GM18498 (cell line): ENCODE measurements around the gene SLC27A2.
"Not testable (repeated sequence)": the region's sequence is repeated elsewhere in the genome, so short reads cannot be mapped to it uniquely, and the experiment has no call there.

Source experiments
- ATAC-seq: cut with Tn5 transposase; IDR thresholded peaks from one replicate; pipeline ENCODE4 v1.9.1; 2021; ENCODE audit warnings: mild to moderate bottlenecking, moderate library complexity; ENCODE audit not compliant: unreplicated experiment

SLC27A2 gene

DNA sequence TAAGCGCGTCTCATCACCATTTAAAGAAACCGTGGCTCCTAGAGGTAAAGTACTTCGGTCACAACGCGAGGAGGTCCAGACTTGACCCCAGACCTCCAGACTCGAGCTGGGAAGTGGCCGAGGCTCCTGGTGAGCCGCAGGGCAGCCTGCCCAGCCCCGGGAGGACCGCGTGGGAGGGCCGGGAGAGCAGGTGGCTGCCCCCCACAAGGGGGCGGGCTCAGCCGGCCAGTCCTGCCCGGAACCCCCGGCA, at the start of gene SLC27A2:
Gene SLC27A2 (plus strand): TSS at position 228 of the 250 bp plus-strand sequence. CDS start 232 bp downstream, outside the sequence.
- ATAC-seq = no peak

DNA sequence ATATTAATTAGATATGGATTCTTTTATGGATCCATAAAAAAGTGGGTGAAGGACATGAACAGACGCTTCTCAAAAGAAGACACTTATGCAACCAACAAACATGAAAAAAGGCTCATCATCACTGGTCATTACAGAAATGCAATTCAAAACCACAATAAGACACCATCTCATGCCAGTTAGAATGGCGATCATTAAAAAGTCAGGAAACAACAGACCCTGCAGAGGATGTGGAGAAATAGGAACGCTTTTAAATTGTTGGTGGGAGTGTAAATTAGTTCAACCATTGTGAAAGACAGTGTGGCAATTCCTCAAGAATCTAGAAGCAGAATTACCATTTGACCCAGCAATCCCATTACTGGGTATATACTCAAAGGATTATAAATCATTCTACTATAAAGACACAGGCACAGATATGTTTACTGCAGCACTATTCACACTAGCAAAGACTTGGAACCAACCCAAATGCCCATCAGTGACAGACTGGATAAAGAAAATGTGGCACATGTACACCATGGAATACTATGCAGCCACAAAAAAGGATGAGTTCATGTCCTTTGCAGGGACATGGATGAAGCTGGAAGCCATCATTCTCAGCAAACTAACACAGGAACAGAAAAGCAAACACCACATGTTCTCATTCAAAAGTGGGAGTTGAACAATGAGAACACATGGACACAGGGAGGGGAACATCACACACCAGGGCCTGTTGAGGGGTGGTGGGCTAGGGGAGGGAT, 49.6 kb upstream of the SLC27A2 start:
- ATAC-seq = not testable (repeated sequence)

GRCh38 chr15:50134524-50135024, 47.4 kb upstream of the SLC27A2 start:
- peak; percentile 84 for ATAC-seq

- ATAC-seq = peak; percentile 62
Measured at GRCh38 chr15:50135031-50135551, 46.9 kb upstream of the SLC27A2 start.

DNA sequence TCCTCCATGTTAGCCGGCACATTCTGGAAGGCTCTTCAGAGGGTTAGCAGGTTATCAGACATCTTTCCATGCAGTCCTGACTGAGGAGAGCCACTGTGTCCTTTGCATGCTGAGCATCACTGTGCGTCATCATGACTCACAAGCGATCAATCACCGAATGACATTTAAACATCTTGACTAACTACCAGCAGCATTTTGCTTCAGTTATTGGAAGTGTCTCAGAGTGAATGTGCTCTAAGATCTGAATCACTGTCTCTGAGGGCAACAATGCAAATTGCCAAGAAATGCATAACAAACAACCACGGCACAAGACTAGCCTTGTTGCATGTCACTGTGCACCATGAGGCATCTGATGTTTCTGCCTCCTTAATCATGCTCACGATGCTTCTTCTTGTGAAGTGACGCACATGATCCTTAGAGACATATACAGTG, 44.6 kb upstream of the SLC27A2 start:
- ATAC-seq = no peak

DNA sequence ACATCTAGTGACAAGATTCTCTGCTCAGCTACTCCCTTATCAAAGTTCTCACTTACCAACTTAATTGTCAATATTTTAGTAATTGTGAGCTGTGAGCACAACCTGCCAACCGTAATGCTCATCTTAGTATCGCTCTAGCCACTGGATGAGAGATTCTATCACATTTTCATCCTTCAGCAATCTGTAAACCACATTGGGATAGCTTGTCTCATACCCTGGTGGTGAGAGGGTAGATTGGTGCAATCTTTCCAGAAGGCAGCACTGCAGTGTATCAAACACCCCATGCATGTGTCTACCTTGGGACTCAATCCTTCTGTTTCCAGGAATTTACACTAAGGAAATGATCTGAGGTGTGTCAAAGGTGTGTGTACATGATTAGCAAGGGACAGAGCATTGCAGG, 44.1 kb upstream of the SLC27A2 start:
- ATAC-seq = no peak

GRCh38 chr15:50138391-50138790, 43.6 kb upstream of the SLC27A2 start:
- ATAC-seq = no peak

GRCh38 chr15:50140098-50140497, 41.9 kb upstream of the SLC27A2 start:
- no peak for ATAC-seq

GRCh38 chr15:50140983-50141382, 41.0 kb upstream of the SLC27A2 start:
- ATAC-seq = no peak

DNA sequence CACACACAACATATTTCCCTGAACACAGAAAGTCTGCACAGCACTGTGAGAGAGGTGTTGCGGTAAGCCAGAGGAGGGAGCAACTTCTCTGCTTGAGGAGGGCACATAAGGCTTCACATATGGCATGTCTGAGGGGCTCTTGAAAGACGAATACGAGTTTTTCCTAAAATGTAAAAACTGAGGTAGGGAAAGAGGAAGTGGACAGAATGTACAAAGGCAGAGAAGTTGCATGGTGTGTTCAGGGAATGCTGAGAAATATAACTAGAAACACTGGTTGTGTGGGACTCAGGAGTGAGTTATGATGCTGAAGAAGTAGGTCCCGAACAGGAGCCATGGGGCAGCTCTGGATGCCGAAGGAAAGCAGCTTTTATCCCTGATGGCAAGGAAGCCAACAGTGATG, 40.1 kb upstream of the SLC27A2 start:
- no peak for ATAC-seq

- ATAC-seq = no peak
Measured at GRCh38 chr15:50143255-50143860, 38.6 kb upstream of the SLC27A2 start.

DNA sequence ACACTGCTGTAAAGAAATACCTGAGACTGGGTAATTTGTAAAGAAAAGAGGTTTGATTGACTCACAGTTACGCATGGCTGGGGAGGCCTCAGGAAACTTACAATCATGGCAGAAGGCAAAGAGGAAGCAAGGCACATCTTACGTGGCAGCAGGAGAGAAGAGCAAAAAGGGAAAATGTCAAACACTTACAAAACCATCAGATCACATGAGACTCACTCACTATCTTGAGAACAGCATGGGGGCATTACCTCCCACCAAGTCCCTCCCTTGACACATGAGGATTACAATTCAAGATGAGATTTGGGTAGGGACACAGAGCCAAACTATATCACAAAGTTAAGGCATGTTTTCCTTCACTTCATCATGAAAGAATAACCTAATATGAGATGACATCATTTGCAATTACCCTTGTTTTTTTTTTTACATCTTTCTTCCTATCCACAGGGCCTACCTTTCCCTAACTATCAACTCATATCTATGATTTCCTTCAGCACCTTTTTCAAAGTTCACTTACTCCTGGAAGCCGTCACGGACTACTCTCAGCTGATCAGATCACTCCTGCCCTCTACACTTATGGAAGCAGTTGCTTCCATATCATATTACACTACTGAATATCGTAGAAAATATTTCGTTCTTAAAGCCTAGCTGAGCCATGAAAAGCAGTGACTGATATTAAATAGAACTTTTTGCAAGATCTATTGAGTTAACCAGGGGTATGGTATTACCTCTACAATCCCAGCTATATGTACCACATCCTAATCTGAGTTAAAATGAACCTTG, 37.5 kb upstream of the SLC27A2 start:
- no peak for ATAC-seq

GRCh38 chr15:50145451-50145872, 36.5 kb upstream of the SLC27A2 start:
- ATAC-seq = no peak

DNA sequence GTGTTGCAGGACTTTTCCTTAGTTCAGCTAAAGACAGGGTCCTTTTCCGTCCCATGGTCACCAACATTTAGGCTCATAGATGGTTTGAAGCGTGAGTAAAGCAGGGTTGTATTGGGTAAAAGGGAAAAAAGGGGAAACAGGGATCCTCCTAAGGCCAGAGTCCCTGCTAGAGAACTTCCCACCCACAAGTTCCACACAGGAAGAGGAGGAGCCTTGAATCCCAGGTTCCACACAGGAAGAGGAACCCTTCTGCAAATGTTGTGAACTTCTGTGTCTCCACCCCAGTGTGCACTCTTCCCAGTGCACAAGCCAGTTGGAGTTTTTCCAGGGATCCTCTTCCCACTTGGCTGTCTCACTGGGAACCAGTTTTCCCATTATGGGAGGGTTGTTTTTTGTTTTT, 35.4 kb upstream of the SLC27A2 start:
- ATAC-seq = no peak

GRCh38 chr15:50148362-50148963, 33.5 kb upstream of the SLC27A2 start:
- no peak for ATAC-seq

DNA sequence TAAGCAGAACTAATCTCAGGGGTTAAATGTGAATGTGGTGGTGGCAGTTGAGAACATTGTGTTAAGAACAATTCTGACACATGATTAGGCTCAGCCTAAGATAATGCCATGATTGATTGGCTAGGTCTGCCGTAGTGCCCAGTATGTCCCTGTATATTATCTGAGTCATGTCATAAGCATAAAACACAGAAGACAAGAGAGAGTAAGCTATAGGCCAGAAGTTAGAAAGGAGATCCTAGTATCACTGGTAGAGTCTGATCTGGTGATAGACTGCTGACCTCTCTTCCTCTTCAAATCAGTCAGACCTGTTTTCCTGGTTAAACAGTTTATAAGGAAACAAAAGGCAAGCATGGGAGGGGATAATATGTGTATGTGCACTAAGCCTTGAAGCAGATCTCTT, 32.9 kb upstream of the SLC27A2 start:
- ATAC-seq = no peak

DNA sequence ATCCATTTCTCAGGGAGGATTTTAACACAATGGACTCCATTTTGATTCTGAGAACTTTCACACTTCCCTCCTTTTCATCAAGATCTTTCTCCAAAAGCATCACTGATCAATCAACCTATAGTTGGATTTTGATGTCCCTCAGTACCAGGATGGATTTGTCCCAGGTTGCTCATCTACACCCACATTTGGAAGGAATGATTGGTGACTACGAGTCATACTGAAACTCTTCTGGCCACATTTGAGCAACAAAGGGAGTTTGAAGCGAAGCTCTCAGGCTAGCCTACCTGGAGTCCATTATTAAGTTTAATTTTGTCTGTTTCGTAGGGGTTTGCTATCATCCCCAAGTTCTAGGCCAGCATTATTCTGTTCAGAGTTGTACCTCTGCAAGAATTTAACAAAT, 31.6 kb upstream of the SLC27A2 start:
- ATAC-seq = no peak

DNA sequence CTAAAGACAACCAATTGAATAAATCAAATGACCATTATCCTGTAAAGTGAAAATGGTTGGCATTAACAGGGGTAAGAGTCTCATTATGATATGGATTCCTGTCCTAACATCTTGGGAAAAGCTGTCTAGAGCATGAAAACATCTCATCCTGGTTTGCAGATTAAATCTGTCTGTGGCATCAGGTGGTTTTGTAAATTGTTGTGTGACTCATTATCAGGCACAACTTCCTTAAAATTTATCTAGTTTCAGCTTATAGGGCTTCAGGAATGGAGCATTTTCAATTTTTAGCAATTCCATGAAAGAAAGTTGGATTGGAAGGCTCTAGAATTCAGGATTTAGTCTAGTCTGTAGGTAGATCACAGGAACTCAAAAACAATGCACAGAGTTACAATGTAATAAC, 31.1 kb upstream of the SLC27A2 start:
- ATAC-seq = no peak

- no peak for ATAC-seq
Measured at GRCh38 chr15:50151476-50151875, 30.5 kb upstream of the SLC27A2 start.

- not testable (repeated sequence) for ATAC-seq
Measured at GRCh38 chr15:50158236-50158635, 23.8 kb upstream of the SLC27A2 start.
